ENCODE measurements around the gene MPO. TPM values are rescaled to one million over a fixed set of nuclear protein-coding genes. Genes with fewer than 3 reads are reported as not detected.
A peak's percentile ranks its signal among the peaks of the same experiment; 100 is the strongest.

Gene MPO
- total and polyA plus RNA-seq, 10 of the 15 experiments (the other 5 are each of a cell fraction or from before 2014, with no cell fraction given), result 0.06 to 0.49 (median 0.14) TPM

DNA sequence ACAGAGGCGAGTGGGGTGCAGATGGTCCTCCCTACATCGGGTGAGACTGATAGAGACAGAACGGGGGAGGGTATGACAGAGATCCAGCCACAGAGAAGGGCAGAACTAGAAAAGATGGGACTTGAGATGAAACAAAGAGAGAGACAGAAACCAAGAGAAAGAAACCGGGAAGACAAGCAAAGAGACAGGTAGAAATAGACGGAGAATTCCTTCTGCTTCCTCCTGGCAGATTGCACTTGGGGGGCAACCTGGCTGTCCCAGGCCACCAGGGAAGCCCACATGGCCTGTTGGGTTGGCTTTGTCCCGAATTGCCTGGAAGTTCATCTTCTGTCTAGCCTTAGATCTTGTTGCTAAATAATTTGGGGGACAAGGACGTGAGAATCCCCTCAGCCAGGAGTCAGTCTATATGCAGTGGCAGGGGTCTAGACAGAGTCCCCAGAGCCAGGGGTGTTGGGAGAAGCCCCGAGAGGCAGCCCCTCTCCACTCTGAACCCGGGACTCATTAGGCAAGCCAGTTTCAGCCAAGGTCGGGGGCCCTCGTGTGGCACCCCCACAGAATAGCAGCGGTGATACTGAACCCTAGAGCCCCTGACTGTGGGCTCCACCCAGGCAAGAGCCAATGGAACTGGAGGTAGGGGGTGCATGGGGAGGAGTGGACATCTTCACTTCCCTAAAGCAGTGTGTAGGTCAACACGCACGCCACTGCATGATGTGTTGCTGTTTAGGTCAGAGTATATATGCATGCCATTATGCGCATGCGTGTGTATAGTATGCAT lies 48.5 kb upstream of the MPO start (continued):
- peak; percentile 50 for TF ChIP-seq ZBTB11 (CRISPR knock-in tag; IDR thresholded peaks at IDR 0.05)
- TF ChIP-seq SMAD5 (IDR thresholded peaks at IDR 0.05; ENCODE audit: low read depth), result peak; percentile 98
- peak; percentile 43; the same call in 1 of the 2 replicates for TF ChIP-seq TCF7 (IDR thresholded peaks at IDR 0.05; ENCODE audit: borderline replicate concordance)
- TF ChIP-seq PBX3 (IDR thresholded peaks at IDR 0.05; ENCODE audit: insufficient replicate concordance, low read depth, low read length), result peak; percentile 83
- no peak for TF ChIP-seq IRF5 (IDR thresholded peaks at IDR 0.05; ENCODE audit: borderline replicate concordance)
- TF ChIP-seq, protein P1, sequence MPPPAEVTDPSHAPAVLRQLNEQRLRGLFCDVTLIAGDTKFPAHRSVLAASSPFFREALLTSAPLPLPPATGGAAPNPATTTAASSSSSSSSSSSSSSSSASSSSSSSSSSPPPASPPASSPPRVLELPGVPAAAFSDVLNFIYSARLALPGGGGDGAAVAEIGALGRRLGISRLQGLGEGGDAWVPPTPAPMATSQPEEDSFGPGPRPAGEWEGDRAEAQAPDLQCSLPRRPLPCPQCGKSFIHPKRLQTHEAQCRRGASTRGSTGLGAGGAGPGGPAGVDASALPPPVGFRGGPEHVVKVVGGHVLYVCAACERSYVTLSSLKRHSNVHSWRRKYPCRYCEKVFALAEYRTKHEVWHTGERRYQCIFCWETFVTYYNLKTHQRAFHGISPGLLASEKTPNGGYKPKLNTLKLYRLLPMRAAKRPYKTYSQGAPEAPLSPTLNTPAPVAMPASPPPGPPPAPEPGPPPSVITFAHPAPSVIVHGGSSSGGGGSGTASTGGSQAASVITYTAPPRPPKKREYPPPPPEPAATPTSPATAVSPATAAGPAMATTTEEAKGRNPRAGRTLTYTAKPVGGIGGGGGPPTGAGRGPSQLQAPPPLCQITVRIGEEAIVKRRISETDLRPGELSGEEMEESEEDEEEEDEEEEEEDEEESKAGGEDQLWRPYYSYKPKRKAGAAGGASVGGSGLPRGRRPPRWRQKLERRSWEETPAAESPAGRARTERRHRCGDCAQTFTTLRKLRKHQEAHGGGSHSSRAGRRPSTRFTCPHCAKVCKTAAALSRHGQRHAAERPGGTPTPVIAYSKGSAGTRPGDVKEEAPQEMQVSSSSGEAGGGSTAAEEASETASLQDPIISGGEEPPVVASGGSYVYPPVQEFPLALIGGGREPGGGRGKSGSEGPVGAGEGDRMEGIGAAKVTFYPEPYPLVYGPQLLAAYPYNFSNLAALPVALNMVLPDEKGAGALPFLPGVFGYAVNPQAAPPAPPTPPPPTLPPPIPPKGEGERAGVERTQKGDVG (CRISPR knock-in tag; IDR thresholded peaks at IDR 0.05), result peak; percentile 88
- TF ChIP-seq CREB1 (IDR thresholded peaks at IDR 0.05; ENCODE audit: low read depth), result no peak
- TF ChIP-seq NR2C1 (IDR thresholded peaks at IDR 0.05), result 0 out of 2 replicates have a peak, but pooled peaks have one; percentile 25
- TF ChIP-seq FOXK2 (IDR thresholded peaks at IDR 0.05), result peak; percentile 90
- 0 out of 2 replicates have a peak, but pooled peaks have one; percentile 12 for TF ChIP-seq BRCA1 (IDR thresholded peaks at IDR 0.05; ENCODE audit: low read depth, low read length)
- TF ChIP-seq, protein P2, sequence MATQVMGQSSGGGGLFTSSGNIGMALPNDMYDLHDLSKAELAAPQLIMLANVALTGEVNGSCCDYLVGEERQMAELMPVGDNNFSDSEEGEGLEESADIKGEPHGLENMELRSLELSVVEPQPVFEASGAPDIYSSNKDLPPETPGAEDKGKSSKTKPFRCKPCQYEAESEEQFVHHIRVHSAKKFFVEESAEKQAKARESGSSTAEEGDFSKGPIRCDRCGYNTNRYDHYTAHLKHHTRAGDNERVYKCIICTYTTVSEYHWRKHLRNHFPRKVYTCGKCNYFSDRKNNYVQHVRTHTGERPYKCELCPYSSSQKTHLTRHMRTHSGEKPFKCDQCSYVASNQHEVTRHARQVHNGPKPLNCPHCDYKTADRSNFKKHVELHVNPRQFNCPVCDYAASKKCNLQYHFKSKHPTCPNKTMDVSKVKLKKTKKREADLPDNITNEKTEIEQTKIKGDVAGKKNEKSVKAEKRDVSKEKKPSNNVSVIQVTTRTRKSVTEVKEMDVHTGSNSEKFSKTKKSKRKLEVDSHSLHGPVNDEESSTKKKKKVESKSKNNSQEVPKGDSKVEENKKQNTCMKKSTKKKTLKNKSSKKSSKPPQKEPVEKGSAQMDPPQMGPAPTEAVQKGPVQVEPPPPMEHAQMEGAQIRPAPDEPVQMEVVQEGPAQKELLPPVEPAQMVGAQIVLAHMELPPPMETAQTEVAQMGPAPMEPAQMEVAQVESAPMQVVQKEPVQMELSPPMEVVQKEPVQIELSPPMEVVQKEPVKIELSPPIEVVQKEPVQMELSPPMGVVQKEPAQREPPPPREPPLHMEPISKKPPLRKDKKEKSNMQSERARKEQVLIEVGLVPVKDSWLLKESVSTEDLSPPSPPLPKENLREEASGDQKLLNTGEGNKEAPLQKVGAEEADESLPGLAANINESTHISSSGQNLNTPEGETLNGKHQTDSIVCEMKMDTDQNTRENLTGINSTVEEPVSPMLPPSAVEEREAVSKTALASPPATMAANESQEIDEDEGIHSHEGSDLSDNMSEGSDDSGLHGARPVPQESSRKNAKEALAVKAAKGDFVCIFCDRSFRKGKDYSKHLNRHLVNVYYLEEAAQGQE (IDR thresholded peaks at IDR 0.05; ENCODE audit: low read depth, low read length), result peak; percentile 47; the same call in 1 of the 2 replicates
- TF ChIP-seq CTCF (IDR thresholded peaks at IDR 0.05 in 2 of 3, conservative IDR thresholded peaks at IDR 0.05 in 1 of 3; ENCODE audit: control insufficient read depth in 2 of 3, extremely low read depth in 1 of 3, insufficient read depth in 1 of 3, low read depth in 3 of 3, low read length in 3 of 3), result peak in 2 of 3 experiments; percentile 75 to 79; a peak in 4 of 6 replicates

All from GM12878 (cell line).